ENCODE results near the gene APOLD1. TPM values are rescaled to one million over a fixed set of nuclear protein-coding genes. Genes with fewer than 3 reads are reported as not detected.

The APOLD1 gene
- total and polyA plus RNA-seq, 2 of the 4 experiments (the other 2 are of a cell fraction), result 2.3 to 4.5 TPM

- Histone ChIP-seq H3K4me1 (ENCODE audit: control insufficient read depth, insufficient read depth, low read length) (peaks cover 25% of the 10 kb centered on the region), H3K9me3 (ENCODE audit: control insufficient read depth, insufficient read depth, low read length) (no peaks in the 10 kb centered on the region), H2BK15ac (ENCODE audit: low read depth, low read length) (peak overlapping the region; percentile 89; the same call in 2 of the 3 replicates), H3K14ac (replicated peaks; ENCODE audit: low read depth, low read length) (peak overlapping the region; percentile 96), H4K5ac (ENCODE audit: low read depth, low read length) (peak overlapping the region; percentile 96; the same call in 1 of the 2 replicates), H3K27me3 (ENCODE audit: control insufficient read depth, insufficient read depth, low read length) (no peaks in the 10 kb centered on the region), H3K4ac (ENCODE audit: low read depth, low read length) (peak overlapping the region; percentile 91), H3K4me2 (ENCODE audit: low read depth, low read length) (peak overlapping the region; percentile 63; the same call in 1 of the 2 replicates), H2BK5ac (ENCODE audit: low read depth, low read length, poor library complexity, severe bottlenecking) (peak overlapping the region; percentile 99), H3K18ac (ENCODE audit: low read depth, low read length) (peak overlapping the region; percentile 92; the same call in 1 of the 2 replicates), H2BK120ac (ENCODE audit: low read depth, low read length) (peak overlapping the region; percentile 92), H3K9ac (ENCODE audit: low read depth, low read length) (peak overlapping the region; percentile 38; the same call in 1 of the 2 replicates), H3K79me1 (ENCODE audit: low read depth in 1 of 2, low read length in 2 of 2) (peaks cover 26 to 67% of the 10 kb centered on the region in 2 experiments), H3K23ac (ENCODE audit: low read depth, low read length) (peak overlapping the region; percentile 98; the same call in 1 of the 2 replicates), H4K91ac (ENCODE audit: insufficient read depth, low read depth, low read length) (peak overlapping the region; percentile 80), H4K20me1 (ENCODE audit: insufficient read depth, low read length) (peaks cover 7% of the 10 kb centered on the region; the same call in 1 of the 2 replicates), H3K56ac (ENCODE audit: extremely low read depth, insufficient read depth, low read length) (peak overlapping the region; percentile 79), H2AFZ (replicated peaks; ENCODE audit: low read length, poor library complexity) (no peak overlapping the region), H2AK9ac (replicated peaks; ENCODE audit: low read depth, low read length, poor library complexity) (no peak overlapping the region), H2BK20ac (ENCODE audit: low read depth, low read length) (peak overlapping the region; percentile 97), H3K4me3 (ENCODE audit: insufficient read depth, low read depth, low read length) (no peak overlapping the region), H3K9me1 (ENCODE audit: insufficient read depth, low read length) (peaks cover 10% of the 10 kb centered on the region), H4K8ac (ENCODE audit: low read depth in 2 of 2, low read length in 2 of 2) (peak overlapping the region; percentile 69 to 96), H2AK5ac (ENCODE audit: low read depth, low read length) (0 out of 2 replicates have a peak overlapping the region, but pooled peaks have one; percentile 68), H3K27ac (ENCODE audit: insufficient read depth, low read length) (peak overlapping the region; percentile 62; the same call in 1 of the 2 replicates), H3K36me3 (ENCODE audit: control insufficient read depth, insufficient read depth, low read length) (peaks cover 15% of the 10 kb centered on the region)
- ChIA-PET CTCF (interaction anchor here (1.0 kb wide), 1 partner anchor 156 kb away, joined by 4 read pairs; no protein-coding TSS in a partner anchor), POLR2A (ENCODE audit: unreplicated experiment) (interaction anchor here (0.6 to 1.3 kb wide), 5 partner anchors 11 to 1962 kb away, joined by 3 to 5 read pairs (median 3); no protein-coding TSS in a partner anchor)
- no CpG with 5 or more reads among the region's 2 CpGs for WGBS, 2 experiments (ENCODE audit: extremely low coverage in 2 of 2, insufficient read length in 1 of 2)
- in situ Hi-C loops (cut with MboI; ENCODE audit: low sequenced_read_pairs) (no loop called here), intact Hi-C loops (cut with micrococcal nuclease) (loop anchor here (5.0 kb wide), 1 partner anchor 92 kb away; no protein-coding TSS in a partner anchor), dilution Hi-C loops (cut with HindIII; ENCODE audit: low sequenced_read_pairs, unreplicated experiment) (no loop called here)
- DNase-seq (no peak), ATAC-seq (ENCODE audit: low read depth) (peak; percentile 3)
- no peak for TF ChIP-seq NFE2L2 (IDR thresholded peaks at IDR 0.05; ENCODE audit: low read depth, low read length)
- TF ChIP-seq MXI1 (IDR thresholded peaks at IDR 0.05; ENCODE audit: borderline replicate concordance, low read depth, low read length), result no peak
- no peak for TF ChIP-seq POLR2A (IDR thresholded peaks at IDR 0.05; ENCODE audit: low read depth, low read length)
- TF ChIP-seq RFX5 (IDR thresholded peaks at IDR 0.05; ENCODE audit: low read depth, low read length), result no peak
- TF ChIP-seq ELK1 (IDR thresholded peaks at IDR 0.05; ENCODE audit: borderline replicate concordance, low read depth, low read length), result no peak
- no peak for TF ChIP-seq USF2 (IDR thresholded peaks at IDR 0.05; ENCODE audit: low read depth, low read length)
- no TSS peak for BruUV-seq (replicated peaks)
Measured at GRCh38 chr12:12819221-12819620, 33.8 kb downstream of the APOLD1 start.

Data from IMR-90 (cell line).